GM19324 (cell line): Measurements from ENCODE around the gene BCS1L.
"Not testable (repeated sequence)": the region's sequence is repeated elsewhere in the genome, so short reads cannot be mapped to it uniquely, and the experiment has no call there.

Source experiments
- ATAC-seq: cut with Tn5 transposase; IDR thresholded peaks from one replicate; pipeline ENCODE4 v1.9.1; 2021; ENCODE audit warnings: mild to moderate bottlenecking, moderate library complexity; ENCODE audit not compliant: unreplicated experiment, low FRiP score

The BCS1L gene

DNA sequence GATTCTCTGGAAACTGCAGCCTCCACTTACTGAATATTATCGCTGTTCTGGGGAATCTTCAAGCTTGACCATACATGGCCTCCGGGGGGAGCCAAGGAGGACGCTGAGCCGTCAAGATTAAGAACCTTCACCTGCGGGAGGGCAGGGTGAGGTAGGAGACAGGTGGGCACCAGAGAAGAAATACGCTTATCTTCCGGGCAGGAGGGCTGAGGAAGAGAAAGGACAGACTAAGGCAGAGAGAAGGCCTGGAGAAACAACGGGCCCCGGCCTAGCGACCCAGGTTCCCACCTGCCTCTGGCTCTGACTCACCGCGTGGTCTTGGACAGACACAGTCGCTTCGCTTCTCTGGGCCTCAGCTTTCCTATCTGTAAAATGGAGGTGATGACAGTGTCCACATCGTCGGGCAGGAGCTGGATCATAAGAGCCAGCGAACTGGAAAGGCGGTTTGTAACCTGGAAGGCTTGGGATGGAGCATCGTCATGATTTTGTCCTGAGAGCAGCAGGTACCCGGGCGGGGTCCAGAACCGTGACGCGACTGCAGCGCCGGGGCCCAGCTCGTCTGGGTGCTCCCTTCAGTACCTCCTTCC is 719 bp upstream of the BCS1L start:
- ATAC-seq = peak; percentile 28

DNA sequence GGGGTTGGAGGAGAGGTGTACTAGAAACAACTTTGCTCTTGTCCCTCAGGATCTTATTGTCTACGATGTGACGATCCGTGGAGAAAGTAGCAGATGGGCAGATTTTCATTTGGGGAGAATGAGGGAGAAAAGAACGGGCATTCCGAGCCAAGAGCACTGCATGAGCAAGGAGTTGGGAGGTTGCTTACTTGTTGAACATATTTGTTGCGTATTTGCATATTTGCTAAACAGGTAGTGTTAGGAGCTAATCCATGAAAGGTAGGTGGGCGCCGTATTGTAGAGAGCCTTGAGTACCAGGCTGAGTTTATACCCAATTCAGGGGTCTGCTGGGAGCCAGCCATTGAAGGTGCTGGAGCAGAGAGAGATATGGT is 490 bp downstream of the BCS1L start:
- ATAC-seq = no peak

DNA sequence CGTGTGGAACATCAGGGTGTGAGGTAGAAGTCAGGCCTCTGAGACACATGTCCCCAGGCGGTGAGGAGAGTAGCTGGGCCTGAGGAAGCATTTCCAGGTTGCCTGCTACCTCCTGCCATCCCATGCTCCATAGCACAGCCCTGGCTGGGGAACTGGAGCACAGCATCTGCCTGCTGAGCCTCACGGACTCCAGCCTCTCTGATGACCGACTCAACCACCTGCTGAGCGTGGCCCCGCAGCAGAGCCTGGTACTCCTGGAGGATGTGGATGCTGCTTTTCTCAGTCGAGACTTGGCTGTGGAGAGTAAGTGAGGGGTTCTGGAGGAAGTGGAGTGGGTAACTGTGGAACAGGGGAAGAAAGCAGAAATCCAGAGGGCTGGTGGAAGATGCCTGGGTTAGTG is 2.9 kb downstream of the BCS1L start:
- ATAC-seq = no peak

DNA sequence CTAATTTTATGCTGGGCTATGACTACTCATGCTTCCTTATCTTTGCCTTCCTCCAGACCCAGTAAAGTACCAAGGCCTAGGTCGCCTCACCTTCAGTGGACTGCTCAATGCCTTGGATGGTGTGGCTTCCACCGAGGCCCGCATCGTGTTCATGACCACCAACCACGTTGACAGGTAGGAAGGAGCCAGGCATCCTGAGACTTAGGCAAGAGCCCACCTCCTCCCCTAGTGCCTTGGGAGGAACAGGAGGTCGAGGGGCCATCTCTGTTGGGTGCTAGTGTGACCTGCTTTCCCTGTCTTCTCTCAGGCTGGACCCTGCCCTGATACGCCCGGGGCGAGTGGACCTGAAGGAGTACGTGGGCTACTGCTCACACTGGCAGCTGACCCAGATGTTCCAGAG is 3.3 kb downstream of the BCS1L start:
- no peak for ATAC-seq

DNA sequence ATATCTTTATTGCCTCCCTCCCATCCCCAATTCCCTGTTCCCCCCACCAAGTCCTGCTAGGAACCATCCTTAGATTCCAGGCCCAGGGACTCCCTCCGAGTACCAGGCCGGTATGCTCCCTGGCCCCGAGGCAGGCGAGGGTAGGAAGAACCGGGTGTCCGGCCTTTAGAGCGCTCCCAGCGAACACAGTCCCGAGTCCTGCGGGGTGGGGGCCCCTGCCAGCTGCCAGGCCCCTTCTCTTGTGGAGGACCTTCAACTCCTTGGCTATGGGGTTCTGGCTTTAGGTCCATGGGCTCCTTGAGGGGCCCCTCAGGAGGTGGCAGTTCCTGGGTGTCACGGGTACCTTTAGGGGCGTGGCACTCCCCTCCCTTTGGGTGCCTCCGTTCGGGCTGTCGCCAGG is 4.4 kb downstream of the BCS1L start:
- no peak for ATAC-seq

DNA sequence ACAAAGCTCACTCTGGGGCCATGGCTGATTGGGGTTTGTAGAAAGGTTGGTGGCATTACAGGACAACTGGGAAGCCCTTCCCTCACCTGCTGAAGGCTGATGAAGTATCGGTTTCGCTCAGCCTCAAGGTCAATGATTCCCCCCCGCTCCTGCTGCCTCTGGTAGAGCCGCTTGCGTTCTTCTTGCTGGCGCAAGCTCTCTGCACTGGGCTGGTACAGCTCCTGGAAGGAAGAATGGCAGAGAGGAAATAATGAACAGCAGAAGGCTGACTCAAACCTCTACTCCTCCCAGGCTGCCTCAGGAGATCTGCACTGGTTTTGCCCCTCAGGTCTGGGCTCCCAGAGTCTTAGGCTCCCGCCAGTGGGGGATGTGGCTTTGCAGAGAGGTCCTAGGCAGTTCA is 5.2 kb downstream of the BCS1L start:
- ATAC-seq = no peak

DNA sequence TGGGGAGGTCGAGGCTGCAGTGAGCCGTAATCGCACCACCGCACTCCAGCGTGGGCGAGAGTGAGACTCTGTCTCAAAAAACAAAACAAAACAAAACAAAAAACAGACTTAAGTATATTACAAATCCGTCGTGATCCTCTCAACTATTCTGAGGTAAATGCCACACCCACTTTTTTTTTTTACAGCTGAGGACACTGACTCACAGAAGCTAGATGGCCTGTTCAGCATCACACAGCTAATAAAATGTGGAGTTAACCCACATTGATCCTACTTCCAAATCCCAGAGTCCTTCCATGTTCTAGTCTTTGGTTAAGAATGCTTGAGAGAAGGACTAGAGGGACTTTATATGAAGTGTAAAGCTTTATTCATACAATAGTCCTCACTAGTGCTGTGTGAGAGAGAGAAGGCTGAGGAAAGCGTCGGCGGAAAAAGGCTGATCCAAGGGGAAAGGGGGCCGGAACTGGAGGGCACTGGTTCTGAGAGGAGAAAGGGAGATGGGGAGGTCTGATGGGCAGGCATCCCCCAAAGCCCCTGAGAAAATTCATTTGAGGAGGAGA is 11.7 kb downstream of the BCS1L start:
- ATAC-seq = no peak

DNA sequence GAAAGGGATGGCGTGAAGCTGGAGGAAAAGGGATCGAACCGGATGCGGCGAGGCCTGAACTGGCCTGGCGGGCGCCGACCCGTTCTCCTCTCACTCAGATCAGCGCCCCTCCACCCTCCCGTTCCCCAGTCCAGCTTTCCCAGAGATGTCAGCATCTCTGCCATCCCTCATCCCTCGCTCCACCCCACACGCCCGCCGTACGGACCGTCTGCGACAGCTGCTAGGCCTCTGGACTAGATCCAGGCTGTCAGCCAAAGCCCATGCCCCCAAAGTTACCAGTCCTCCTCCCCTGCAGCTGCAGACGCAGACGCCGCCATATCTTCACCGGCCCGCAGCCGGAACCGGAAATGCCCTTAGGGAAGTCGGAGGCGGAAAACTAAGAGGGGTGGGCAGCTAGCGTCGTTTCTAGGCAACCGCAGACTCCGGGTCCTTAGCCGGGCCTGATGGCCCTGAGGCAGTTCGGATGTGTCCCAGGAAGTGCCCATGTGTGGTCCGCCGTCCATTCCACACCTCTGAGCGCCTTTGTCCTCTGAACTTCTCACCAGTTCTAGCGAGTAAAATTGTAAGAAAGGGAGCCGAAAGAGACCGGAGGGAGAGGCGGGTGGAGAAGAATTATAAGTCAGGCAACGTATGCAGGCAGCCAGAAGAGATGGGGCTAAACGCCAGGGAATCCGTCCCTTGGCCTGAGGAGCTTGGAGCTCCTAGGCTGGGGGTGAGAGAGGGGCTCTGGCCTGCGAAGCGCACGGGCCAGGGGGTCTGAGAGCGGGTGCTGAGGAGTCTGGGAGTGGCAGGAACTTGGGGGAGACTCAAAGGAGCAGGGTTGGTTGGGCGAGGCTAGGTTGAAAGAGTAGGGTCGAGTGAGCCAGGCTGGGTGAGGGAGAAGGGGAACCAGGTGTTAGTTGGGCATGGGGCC is 12.4 kb downstream of the BCS1L start, which contains the start of the genes RNF25 and STK36:
Gene RNF25, minus strand, starts transcription at position 349 of the 913 bp plus-strand sequence. Its CDS starts 32 bp downstream, at position 317.
Gene STK36, plus strand, starts transcription at position 433 of the 913 bp plus-strand sequence. CDS start 744 bp downstream, outside the sequence.
- peak; percentile 96 for ATAC-seq

DNA sequence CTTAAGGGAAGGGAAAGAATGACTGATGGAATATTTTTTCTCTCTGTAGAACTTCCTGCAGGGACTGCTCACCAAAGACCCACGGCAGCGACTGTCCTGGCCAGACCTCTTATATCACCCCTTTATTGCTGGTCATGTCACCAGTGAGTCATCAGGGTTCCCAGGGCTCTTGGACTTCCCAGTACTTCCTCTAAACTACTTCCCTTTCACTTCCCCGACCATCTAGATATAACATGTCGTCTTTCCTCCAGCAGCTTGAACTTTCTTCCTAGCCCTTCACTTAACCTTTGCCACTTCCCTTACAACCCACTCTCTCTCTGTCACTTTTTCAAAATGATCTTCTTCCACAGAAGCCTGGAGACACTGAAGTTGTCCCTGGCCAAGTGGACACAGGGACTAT is 19.6 kb downstream of the BCS1L start:
- ATAC-seq = no peak

DNA sequence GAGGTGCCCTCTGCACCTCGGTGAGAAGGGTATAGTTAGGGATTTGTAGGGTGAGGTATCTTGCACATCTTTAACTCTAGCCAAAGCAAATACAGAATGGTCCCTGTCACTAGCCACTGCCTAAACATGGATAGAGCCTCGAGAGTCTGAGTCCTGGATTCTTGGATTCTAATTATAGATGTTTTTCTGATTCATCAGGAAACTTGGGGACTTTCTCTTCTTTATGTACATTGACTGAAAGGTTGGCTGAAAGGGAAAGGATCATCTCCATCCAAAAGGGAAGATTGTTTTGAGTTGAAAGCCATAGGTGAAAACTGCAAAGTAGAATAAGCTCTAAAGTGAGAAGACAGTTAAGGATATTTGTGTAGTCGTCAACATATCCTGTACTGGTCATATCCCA is 20.6 kb downstream of the BCS1L start:
- ATAC-seq = no peak

DNA sequence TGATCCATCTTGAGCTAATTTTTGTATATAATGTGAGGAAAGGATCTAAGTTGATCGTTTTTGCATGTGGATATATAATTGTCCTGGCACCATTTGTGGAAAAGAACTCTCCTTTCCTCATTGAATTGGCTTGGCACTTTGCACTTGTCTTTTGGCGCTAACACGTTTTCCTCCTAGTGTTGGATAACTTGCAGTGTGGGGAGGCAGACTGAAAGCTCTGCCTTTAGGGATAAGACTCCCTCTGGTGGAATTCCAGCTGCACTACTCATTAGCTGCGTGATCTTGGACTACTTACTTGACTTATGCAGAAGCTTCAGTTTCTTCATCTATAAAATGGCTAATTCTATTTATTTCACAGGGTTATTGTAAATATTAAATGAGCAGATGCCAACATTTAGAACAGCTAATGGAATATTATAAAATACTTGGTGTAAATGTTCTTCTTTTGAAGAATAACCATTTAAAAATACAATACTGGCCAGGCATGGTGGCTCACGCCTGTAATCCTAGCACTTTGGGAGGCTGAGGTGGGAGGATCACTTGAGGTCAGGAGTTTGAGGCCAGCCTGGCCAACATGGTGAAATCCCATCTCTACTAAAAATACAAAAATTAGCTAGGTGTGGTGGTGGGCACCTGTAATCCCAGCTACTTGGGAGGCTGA is 28.0 kb downstream of the BCS1L start:
- ATAC-seq = not testable (repeated sequence)

DNA sequence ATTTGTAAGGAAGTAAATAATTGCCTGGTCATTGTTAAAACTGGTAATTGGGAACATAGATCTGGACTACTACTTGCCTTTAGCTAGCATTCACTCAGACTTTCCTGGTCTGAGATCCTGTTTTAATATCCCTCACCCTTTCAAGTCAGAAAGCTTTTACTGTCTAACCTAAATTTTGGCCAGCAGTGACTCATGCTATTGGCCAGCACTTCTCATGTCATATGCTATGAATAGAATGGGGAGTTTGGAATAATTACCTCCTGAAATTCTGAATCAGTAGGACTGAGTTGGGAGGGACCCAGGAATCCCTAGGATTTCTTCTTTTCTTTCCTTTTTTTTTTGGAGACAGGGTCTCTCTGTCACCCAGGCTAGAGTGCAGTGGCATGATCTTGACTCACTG is 31.8 kb downstream of the BCS1L start:
- ATAC-seq = no peak

DNA sequence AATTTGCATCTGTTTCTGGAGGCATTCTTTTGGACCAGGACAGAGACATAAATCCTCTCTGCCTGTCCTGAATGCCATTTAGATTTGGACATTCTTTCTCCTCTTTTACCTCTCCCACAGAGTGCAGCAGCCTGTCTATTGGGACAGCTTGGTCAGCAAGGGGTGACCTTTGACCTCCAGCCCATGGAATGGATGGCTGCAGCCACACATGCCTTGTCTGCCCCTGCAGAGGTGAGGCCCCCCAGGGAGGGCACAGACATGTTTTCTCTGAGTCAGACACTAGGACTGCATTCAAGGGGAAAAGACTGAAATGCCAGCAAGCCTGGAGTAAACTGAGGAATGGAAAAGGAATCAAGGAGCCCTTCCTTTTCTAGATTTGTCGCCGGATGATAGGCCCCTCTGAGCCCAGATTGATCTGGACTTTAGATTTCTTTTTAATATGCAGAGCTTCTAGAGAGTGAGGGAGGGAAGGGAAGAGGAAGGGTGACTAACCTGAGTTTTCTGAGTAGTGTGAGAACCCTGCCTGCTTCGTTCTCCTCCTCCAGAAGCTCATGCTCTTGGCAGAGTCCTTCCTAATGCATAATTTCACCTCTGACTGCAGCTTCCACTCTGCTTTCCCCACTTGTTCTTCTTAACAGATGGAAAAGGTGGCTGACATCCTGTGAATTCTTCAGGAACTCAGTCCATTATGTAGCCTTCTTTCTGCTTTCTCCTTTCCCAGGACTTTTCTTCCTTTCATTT is 35.1 kb downstream of the BCS1L start:
- ATAC-seq = no peak

DNA sequence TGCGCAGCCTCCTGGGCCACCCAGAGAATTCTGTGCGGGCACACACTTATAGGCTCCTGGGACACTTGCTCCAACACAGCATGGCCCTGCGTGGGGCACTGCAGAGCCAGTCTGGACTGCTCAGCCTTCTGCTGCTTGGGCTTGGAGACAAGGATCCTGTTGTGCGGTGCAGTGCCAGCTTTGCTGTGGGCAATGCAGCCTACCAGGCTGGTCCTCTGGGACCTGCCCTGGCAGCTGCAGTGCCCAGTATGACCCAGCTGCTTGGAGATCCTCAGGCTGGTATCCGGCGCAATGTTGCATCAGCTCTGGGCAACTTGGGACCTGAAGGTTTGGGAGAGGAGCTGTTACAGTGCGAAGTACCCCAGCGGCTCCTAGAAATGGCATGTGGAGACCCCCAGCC is 39.4 kb downstream of the BCS1L start:
- no peak for ATAC-seq

DNA sequence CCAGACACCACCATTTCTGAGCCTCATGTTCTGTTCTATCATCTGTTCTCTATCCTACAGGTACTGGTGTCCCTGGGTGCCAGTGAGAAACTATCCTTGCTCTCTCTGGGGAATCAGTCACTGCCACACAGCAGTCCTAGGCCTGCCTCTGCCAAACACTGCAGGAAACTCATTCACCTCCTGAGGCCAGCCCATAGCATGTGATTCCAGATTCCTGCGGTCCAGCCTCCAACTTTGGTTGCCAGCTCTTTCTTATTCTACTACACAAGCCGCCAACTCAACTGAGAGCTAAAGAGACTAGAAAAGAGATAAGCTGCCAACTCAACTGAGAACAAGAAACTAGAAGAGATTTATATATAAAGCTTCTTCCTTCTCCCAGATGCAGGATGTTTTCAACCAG is 42.3 kb downstream of the BCS1L start:
- ATAC-seq = no peak

DNA sequence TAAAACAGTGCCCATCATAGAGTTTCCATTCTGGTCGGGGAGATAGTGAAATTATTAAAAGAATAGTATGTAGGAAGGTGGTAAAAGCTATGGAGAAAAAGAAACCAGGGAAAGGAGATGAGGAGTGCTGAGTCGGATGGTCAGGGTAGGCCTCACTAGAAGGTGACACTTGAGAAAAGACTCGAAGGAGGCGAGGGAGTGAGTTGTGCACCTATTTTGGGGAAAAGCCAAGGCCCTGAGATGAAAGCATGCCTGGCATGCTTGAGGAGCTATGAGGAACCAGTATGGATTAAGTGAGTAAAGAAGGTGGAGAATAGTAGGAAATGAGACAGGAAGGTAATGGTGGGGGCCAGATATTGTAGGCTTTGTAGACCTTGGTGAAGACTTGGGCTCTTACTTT is 43.9 kb downstream of the BCS1L start:
- no peak for ATAC-seq

DNA sequence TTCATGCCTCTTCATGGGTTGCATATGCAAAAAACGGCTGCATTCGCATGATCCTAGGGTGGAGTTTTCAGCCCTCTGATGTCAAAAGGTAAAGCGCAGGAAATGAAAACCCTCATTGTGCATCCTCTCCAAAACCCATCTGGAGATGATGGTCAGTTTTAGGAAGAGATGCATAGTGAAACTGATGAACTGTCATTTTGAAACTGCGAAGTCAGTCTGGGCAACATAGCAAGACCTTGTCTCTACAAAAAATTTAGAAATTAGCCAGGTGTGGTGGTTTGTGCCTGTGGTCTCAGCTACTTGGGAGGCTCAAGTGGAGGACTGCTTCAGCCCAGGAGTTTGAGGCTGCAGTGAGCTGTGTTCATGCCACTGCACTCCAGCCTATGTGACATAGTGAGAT is 48.6 kb downstream of the BCS1L start:
- no peak for ATAC-seq

DNA sequence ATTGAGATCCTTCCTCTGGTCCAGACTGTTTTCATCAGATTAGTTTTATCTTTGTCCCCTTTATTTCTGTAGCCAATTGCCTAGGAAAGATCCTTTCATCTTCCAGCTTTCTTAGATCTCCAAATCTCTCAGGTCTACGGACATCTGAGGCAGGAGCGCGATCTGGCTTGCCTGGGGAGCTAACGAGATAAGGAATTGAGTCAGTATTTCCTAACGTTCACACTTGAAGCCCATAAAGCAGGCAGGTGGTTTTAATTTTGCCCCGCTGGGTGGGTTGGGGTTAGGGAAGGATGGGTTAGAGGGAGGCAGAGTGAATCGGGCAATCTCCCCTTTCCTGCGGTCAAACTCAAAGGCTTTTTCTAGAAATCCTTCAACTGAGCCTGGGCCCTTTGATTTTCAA is 50.4 kb downstream of the BCS1L start:
- ATAC-seq = no peak

DNA sequence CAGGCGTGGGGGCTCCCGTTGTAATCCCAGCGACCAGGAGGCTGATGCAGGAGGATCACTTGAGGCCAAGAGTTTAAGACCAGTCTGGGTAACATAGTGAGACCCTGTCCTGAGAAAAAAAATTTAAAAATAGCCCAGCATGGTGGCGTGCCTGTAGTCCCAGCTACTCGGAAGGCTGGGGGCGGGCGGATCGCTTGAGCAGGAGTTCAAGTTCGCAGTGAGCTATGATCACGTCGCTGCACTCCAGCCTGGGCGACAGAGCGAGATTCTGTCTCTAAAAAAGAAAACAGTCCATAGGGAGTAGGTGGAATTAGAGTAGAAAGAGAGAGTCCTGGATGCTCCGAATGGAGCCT is 50.8 kb downstream of the BCS1L start:
- ATAC-seq = no peak

DNA sequence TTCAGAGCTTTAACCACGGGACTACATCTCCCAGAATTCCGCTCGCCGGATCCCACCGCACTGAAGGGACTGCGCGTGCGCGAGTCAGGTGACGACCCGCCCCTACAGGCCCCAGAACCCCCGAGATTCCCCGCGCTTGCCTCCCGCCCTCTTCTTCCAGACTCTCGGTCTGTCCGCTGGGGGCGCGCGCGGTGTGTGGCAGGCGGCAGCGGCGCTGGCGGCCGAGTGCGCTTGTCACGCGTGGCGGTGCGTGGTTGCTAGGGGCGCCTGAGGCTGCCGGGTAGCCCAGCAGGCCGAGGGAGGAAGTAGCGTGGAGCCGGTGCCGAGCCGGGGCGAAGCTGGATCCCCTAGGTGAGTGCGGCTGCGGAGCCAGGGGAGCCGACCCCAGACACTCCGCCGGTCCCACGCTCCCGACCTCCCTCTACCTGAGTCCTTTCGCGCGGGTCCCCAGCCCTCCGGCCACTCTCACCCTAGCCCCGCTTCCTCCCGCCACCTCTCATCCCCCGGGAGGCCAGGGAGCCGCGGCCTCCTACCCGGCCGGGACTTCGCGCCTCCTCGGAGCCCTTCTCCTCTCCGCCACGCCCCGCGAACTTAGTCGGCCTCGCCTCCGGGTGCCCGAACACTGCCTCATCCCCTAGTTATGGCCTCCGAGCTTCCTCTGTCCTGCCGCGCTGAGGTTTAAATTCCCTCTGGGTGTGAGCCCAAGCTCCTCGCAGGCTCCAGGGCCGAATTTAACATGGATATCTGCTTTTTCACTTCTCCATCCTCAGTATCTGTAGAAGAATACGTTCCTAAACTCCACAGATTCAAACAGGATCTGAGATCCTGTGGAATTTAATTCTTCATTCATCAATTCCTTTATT is 51.4 kb downstream of the BCS1L start, which contains the start of gene TTLL4:
Gene TTLL4, plus strand, starts transcription at position 149 of the 863 bp plus-strand sequence. CDS start 26,842 bp downstream, outside the sequence.
- peak; percentile 95 for ATAC-seq
